Stimulated activated CD4-positive, alpha-beta T cell treated with anti-CD3 and anti-CD28 coated beads, Interleukin-2, amount 100 ng/mL, for 4 hours (primary cell): ENCODE measurements around the gene MRPS35.

Experiments
- DNase-seq: peaks from one replicate; pipeline ENCODE4 v3.0.0-alpha.2; 2020; ENCODE audit warnings: low read depth

MRPS35 gene

DNA sequence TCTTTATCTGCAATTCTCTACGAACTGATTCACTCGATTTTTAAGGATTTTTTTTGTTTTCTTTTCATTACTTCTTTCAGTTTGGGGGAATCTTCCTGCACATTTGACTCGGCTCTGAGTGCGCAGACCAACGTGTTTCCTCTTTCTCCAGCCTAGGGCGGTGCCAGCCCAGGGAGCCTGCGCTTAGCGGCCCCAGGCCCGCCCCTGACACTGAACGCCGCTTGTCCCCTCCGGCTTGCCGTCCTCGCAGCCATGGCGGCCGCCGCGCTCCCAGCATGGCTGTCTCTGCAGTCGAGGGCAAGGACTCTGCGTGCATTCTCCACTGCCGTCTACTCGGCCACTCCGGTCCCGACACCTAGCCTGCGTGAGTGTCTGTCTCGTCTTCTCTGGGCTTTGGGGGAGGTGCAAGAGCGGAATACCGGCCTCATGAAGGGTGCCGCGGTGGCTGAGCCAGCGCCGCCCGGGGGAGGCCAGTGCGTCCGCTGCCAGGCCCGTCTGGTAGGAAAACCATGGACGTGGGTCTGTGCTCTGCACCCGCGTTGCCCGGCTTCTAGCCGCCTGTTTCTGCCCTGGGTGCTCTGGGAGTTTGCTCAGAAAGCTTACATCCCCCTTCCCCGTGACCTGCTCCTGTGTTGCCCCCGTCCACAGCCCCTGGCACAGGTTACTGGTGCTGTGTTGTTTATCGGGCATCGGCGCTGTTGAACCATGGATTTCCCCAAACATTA, at the start of gene MRPS35:
TSS of gene MRPS35 (plus strand) at position 241 of the 725 bp plus-strand sequence. CDS start at position 253, 12 bp downstream.
- peak; percentile 84 for DNase-seq

DNA sequence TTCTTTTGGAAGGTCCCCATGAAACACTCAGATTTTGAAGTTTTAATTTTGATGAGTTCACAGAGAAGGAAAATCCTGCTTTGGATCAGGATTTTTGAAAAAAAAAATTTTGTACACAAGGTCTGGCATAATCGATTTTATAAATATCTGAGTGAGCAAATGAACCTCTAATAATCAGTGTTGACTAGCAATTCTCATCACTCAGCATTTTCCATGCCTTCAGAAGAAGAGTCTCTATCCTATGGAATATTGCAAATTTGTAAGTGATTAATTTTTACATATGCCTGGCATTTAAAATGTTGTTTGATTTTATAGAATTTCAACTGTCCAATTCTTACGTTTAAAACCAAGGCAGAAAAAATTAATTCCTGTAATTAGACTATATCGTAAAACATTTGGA, 44.9 kb upstream of the MRPS35 start:
- DNase-seq = no peak

DNA sequence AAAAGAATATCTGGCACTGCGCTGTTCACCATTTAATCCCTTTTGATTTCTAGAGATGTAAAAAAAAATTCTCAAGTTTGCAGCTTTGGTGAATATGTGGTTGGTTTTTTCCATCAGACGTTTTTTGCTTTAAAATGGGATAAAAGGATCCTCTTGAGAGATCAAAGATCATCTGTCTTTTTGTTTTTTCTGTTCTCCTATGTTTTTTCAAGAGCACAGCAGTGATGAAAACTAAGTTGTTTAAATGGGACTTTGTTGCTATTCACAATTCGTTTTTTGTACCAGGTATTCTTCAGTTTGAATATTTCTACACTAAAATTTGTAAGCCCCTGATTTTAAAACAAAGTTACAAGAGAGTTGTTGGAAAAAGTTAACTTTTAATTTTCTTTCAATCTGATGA, 44.1 kb upstream of the MRPS35 start:
- no peak for DNase-seq

DNA sequence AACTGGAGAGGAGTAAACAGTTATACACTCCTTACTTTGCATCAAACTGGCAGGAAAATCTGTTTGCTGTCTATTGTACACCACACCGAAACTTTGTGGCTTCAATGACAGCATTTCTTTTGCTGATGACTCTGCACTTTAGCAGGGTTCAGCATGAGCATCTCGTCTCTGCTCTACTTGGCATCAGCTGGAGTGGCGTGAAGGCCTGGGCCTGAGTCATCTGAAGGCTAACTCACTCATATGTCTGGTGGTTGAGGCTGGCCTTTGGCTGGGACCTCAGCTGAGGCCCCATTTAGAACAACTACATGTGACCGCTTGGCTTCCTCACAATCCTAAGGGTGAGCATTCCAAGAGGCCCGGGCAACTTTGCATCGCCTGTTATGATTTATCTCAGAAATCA, 43.1 kb upstream of the MRPS35 start:
- no peak for DNase-seq

DNA sequence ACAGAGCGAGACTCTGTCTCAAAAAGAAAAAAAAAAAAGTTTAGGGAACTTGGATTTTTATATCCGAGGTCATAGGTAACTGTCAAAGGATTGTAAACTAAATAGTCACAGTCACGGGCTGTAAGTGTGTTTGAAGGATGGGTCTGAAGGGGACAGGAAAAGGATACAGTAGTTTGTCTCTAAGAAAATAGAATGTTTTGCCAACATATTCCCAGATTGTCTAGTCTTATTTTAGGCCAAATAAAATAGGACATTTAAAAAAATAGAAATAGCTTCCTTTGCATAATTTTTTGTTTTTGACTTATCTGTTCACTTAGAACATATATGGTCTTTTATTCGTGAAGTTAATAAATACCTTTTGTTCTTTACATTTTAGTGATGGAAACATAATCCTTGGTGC, 38.6 kb upstream of the MRPS35 start:
- DNase-seq = no peak

DNA sequence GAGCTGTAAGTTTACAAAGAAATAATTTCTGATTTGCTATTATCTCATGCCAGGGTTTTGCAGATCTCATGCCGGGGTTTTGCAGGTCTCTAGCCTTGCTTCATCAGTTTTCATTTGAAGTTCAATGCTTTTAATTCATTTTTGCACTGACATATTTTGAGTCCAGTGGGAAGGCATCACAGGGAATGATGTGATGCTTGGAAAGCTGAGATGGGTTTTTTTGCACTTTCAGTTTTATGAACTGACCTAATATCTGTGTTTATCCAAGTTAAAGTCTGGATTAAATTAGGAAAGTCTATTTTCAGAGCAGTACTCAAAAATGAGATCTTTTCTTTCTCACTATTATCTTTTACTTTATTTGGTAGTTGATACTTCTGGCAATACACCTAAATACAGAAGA, 38.0 kb upstream of the MRPS35 start:
- no peak for DNase-seq

DNA sequence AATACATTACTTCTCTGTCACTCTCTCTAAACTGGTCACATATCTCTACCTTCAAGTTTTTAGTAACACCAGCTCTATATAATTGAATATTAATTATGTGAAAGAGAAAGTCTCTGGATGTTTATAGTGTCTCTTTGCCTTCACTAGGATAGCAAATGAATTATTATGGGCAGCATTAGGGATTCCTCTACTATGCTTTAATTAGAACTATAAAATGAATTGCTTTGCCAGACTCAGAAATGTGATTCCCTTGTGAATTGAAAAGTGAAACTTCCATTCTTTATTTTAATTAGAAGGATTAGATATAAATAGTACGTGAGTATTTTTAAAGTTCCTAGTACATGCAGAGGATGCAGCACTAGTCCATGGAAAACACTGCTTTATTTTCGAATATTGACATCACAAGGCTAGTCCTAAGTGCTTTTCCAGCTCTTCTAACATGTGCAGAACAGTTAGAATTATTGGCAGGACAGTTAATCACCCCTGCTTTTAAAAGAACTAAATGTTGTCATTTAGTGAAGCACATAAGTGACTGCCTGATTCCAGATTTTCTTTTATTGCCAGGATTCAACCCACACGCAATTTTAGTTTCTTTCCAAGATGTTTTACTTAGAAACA, 37.4 kb upstream of the MRPS35 start:
- no peak for DNase-seq

DNA sequence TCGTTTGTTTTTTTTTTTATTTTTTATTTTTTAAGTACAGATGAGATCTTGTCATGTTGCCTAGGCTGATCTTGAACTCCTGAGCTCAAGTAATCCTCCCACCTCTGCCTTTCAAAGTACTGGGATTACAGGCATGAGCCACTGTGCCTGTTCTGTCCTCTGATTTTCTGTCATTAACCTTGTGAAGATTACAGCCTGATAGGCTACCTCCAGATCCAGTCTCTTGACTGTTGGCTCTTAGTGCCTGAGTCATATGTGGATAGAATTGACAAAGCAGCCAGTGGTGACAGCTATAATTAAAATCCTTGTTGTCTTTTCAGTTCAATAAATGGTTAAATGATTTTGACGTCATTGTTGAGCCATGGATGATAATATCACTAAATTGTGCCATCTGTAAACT, 35.6 kb upstream of the MRPS35 start:
- no peak for DNase-seq

DNA sequence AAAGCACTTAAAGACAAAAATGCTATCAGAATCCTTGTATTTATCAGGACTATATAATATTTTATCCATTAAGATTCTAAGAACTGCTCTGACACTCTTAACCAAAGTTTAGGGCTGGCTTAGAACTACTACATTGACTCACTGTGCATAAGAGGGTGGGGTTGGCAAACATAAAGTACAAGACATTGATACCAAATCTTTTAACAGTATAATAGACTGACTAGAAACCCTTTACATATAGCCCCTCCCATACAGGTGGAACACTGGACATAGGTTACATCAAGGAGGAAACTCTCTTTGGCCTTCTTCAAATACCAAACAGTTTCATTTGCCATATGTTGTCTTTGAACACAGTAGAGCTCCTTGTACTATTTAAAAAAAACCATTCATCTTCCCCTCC, 30.0 kb upstream of the MRPS35 start:
- no peak for DNase-seq

DNA sequence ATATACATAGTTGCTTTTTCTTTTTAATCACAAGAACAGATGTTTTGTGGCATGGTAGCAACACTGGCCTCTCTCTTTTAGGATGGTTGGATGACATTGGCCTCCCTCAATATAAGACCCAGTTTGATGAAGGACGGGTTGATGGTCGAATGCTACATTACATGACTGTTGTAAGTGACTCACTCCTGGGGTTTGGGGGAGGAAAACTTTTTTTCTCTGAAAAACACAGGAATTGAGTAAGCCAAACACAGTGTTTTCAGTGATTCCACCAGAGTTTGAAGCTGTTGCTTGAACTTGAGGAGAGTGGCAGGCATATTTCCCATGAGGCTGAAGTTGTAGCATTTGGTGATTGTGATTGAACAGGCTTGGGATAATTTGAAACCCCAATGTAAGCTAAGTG, 28.1 kb upstream of the MRPS35 start:
- no peak for DNase-seq

DNA sequence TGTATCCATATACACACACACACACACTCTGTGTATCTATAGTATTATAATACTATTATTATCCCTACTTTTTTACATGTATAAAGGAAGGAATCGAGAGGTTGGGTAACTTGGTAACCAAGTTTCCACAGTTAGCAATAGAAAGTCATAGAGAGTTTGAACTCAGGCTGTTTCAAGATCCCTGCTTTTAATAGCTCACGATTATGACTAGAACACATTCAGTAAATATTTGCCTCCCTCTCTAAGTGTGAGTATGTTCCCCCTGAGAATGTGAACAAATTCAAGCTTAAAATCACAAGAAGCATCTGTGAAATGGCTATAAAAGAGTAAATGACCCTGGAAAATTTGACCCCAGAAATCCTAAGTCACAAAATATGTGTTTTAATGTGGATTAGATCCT, 25.4 kb upstream of the MRPS35 start:
- no peak for DNase-seq

DNA sequence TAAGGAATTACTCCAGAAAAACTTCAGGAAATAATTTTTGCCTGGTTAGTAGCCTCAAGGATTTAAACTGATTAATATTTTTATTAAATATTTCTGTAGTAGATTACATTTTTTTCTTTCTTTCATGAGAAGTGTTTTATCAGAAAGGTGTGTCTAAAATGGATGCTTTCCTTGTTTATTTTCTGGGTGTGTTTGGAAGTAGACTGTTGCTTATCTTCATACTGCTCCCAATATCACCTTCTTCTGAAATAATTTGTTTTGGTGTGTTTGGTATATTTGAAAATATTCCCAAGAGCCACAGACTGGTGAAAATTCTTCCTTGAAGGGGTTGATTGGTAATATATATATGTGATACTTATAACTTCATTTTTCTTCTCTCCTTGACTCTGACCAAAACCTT, 24.5 kb upstream of the MRPS35 start:
- DNase-seq = no peak

DNA sequence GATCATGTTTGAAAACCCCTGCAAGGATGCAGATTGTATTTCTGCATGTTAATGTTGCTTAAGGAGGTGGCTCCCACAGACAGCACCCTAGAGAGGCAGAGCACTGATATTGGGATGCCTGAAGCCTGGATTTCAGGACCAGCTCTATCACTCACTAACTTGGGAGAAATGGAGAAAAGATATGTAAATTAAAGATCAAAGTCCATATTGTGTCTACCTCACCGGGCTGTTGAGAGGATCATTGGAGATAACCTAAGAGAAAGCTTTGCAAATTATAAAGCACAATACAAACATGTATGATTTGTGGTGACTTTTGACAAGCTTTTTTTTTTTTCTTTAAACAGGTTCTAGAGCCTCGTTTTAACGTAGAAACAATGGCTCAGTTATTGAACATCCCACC, 22.0 kb upstream of the MRPS35 start:
- no peak for DNase-seq

DNA sequence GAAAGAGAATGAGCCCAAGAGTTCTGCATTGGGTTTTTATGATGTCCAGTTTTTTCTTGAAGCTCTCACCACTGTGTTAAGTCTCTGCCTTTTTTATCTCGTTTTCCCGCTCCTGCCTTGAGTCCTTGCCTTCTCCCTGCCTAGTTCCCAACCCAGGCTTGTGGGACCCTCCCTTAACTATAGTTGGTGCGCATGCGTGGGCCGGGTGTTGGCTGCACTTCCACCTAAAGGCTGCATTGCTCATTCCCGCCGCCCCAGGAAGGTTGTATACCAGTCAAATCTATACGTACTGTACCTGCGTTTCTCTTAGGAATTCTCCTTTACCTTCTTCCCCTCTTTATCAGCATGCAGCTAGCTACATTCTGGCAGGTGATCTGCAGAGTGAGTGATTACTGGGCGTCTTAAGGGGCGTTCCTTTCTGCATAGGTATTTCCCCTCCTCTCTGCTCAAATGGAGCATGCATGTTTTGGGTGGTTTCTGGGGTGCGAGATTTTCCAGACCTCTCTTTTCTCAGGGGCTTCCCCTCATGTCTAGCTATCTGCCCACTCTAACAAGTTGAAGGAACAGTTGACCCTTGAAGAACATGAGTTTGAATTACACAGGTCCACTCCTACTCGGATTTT, 21.0 kb upstream of the MRPS35 start:
- DNase-seq = no peak

DNA sequence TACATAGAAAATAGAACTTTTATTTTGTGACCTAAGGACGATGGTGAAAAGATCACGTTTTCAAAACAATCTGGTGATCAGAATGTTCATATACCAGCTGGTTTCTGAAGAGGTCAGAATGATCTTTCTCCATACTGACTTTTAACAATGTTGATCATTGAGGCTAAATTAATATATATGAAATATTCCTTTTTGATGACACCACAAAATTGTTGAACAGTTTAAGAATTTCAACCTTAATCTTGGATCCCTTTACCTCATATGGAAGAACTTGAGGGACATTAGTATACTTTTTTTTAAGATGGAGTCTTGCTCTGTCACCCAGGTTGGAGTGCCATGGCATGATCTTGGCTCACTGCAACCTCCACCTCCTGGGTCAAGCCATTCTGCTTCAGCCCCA, 17.2 kb upstream of the MRPS35 start:
- DNase-seq = no peak

DNA sequence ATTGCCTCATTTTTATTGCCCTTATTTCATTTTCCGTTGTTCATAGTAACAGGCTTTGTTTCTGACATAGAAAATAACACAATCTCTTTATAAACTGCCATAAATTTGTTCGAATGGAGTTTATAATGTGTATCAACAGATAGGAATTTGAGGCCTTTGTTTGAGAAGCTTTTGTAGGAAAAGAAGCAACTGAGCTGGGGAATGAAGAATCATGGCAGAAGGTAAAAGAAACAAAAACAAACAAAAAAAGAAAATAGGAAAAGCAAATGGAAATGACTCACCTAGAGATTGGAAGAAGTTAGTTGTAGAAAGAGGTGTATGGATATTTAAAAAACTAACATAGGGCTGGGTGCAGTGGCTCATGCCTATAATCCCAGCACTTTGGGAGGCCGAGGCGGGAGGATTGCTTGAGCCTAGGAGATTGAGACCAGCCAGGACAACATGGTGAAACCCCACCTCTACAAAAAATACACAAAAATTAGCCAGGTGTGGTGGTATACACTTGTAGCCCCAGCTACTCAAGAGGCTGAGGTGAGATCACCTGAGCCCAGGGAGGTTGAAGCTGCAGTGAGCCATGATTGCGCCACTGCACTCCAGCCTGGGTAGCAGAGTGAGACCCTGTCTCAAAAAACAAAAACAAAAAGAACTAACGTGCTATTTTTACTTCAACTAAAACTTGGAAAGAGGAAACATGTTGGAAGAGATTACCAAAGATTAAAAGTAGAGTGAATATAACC, 14.9 kb upstream of the MRPS35 start:
- no peak for DNase-seq

DNA sequence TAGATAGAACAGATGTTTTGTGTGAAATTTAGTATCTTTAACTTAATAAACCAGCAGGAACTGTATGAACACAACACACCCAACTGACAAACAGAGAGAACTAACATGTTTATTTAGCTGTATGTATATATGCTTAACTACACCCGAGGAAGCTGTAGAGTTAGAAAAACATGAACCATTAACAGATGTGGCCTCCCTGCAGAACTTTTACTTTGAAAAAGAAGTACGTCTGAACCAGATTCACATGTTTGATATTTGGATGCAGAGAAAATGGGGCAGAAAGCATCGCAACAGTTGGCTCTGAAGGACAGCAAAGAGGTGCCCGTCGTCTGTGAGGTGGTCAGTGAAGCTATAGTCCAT, 14.4 kb upstream of the MRPS35 start, which contains the start of gene REP15:
TSS of gene REP15 (plus strand) at position 155 of the 360 bp plus-strand sequence. CDS start at position 271, 116 bp downstream.
- no peak for DNase-seq

DNA sequence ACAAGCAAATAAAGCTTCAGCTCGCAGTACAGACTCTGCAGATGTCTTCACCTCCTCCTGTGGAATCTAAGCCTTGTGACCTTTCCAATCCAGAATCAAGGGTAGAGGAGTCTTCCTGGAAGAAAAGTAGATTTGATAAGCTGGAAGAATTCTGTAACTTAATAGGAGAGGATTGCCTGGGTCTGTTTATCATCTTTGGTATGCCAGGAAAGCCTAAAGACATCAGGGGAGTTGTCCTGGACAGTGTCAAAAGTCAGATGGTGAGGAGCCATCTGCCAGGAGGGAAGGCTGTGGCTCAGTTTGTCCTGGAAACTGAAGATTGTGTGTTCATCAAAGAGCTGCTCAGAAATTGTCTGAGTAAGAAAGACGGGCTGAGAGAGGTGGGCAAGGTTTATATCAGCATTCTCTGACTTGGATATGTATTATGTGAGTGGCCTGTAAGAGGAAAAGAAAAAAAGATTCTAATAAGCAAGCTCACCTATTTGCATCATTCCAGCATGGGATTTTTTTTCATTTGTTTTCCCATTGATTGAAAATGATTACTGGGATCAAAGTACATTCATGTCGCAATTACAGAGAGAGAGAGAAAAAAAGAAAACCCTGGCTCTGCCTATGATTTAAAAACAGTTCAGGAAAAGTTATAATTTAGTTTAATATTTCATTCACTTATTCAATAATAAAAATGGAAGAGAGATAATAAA, 13.6 kb upstream of the MRPS35 start:
- no peak for DNase-seq

DNA sequence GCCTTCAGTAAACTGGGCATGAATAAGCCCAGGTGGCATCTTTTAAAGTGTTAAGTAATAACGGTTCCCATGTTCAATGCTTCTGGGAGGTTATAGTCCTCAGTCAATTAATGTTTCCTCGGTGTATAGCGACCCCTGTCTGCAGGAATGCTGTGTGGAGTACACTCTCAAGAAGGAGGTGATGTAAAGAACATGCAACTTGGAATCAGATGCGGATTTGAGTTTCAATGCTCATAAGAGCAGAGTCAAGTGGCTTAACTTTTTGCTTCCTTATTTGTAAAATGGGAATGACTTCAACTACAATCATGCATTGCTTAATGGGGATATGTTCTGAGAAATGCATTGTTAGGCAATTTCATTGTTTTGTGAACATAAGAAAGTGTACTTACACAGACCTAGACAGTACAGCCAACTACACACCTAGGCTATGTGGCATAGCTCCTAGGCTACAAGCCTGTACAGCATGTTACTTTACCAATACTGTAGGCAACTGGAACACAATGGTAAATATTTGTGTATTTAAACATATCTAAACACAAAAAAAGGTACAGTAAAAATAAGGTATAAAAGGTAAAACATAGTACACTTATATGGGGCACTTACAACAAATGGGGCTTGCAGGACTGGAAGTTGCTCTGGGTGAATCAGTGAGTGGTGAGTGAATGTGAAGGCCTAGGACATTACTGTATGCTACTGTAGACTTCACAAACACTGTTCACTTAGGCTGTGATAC, 6.7 kb upstream of the MRPS35 start:
- peak; percentile 56 for DNase-seq

DNA sequence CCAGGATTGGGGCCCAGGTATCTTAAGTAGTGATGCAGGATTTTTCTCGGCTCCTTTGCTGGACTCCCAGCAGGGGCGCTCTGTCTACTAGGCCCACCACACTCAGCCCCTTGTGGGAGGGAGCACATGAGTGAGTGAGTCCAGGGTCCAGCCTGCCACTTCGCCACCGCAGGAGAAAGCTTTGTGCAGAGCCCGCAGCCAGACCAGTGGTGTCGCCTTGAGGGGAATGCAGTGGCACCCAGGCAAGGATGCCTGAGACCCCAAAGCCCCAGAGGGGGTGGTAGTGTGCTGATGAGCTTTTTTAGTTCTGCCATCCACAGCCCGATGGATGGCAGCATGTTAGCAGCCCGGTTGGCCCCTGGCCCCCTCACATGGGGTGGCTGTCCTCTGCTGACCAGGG, 5.4 kb upstream of the MRPS35 start:
- DNase-seq = no peak

DNA sequence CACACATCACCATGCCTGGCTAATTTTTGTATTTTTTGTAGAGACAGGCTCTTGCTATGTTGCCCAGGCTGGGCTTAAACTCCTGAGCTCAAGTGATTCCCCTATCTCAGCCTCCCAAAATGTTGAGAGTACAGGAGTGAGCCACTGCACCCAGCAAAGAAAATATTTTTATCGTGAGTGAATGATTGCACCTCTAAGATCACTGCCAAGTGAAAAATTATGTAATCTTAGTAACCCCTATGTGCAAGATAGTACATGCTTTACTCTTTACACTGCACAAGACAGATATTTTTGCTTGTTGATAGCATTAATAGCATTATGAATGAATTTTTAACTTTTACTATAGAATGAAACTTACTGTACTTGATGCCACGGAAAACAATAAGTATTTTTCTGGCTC, 3.4 kb upstream of the MRPS35 start:
- no peak for DNase-seq
